Measurements from ENCODE around the gene POLR2F. TPM values are rescaled to one million over a fixed set of nuclear protein-coding genes. Genes with fewer than 3 reads are reported as not detected.
A peak's percentile ranks its signal among the peaks of the same experiment; 100 is the strongest.

Gene POLR2F
- total and polyA plus RNA-seq, 5 experiments from 2014 or later, result 38.0 to 172 (median 129) TPM

DNA sequence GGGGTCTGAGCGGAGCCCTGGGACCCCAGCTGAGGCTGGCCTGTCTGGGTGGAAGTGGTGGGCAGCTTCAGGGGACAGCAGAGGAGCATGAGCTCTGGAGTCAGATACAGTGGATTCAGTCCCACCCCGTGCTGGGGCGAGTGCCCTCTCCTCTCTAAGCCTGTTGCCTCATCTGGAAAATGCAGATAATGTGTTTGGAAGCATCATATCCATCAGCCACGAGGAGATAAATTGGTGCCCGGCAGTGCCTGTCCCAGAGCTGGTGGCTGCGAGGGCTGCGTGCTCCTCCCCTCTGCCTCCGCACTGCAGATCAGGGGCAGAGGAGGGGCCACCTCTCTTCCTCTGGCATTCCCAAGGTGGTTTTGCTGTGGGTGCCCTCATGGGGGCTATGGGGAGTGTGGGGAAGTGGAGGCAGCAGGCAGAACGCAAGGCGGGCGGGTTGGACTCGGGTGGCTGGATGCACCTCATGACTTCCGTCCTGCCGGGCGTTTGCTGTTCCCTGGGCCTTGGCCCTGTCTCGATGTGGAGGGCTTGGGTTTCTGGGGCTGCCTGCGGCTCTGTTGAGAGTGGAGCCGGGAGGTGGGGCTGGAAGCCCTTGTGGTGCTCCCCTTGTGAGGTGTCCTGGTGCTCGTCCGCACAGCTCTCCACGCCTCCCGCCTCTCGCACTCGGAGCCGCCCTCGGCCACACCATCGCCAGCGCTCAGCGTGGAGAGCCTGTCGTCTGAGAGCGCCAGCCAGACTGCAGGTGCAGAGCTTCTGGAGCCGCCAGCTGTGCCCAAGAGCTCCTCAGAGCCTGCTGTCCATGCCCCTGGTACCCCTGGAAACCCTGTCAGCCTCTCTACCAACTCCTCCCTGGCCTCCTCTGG, 26.5 kb upstream of the POLR2F start:
- Mint-ChIP-seq H3K36me3 (peaks cover 0 to 29% (median 4%) of the 10 kb centered on the region in 3 donors), H3K27ac (peak overlapping the region in 1 of 10 donors; percentile 34), H3K9me3 (no peaks in the 10 kb centered on the region), H3K27me3 (no peaks in the 10 kb centered on the region), H3K4me3 (no peak overlapping the region), H3K4me1 (peaks cover 0 to 2% (median 0%) of the 10 kb centered on the region in 4 donors)
- no peak for ATAC-seq
- no peak for DNase-seq
- POLR2A ChIA-PET, result interaction anchor here (0.6 kb wide), 1 partner anchor 1043 kb away, joined by 5 read pairs; no protein-coding TSS in a partner anchor

DNA sequence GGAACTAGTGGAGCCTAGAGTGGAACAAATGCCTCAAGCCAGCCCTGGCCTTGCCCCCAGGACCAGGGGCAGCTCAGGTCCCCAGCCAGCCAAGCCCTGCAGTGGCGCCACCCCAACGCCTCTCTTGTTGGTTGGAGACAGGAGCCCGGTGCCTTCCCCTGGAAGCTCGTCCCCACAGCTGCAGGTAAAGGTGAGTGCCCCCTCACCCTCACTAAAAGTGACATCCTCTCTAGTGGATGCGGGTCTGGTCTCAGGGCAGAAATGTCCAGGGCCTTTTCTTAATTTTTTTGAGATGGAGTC, 25.9 kb upstream of the POLR2F start:
- H3K9me3 Mint-ChIP-seq, result no peaks in the 10 kb centered on the region
- no peak for ATAC-seq
- DNase-seq, result no peak
- peaks cover 0 to 2% (median 0%) of the 10 kb centered on the region in 4 donors for H3K4me1 Mint-ChIP-seq
- POLR2A ChIA-PET, result no interaction called here
- peaks cover 0 to 33% (median 4%) of the 10 kb centered on the region in 3 donors for H3K36me3 Mint-ChIP-seq
- no peak overlapping the region for H3K27ac Mint-ChIP-seq
- no peak overlapping the region for H3K4me3 Mint-ChIP-seq
- H3K27me3 Mint-ChIP-seq, result no peaks in the 10 kb centered on the region

DNA sequence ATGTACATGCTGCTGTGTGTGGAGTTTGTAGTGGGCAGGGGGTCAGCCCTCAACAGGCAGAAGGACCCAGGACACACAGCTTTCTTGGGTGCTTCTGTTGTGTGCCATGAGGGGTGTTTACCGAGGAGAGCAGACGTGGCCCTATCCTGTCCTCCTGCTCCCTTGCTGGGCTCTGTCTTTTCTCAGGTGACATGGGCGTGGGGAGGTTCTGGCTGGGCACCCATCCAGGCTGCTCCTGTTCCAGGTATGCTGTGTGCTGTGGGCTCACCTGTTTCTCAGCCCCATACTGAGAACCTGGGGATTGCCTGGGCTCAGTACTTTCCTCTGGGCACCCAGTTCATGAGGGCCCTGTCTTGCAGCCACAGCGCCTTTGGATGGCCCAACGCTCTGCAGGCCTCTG, 24.1 kb upstream of the POLR2F start:
- H3K36me3 Mint-ChIP-seq, result peaks cover 0 to 30% (median 4%) of the 10 kb centered on the region in 3 donors
- DNase-seq (no peak), ATAC-seq (no peak)
- no peaks in the 10 kb centered on the region for H3K9me3 Mint-ChIP-seq
- peaks cover 3 to 15% (median 12%) of the 10 kb centered on the region in 4 donors for H3K4me1 Mint-ChIP-seq
- H3K27me3 Mint-ChIP-seq, result no peaks in the 10 kb centered on the region
- peak overlapping the region in 4 of 10 donors; percentile 19 to 73 (median 40) for H3K27ac Mint-ChIP-seq
- no peak overlapping the region for H3K4me3 Mint-ChIP-seq
- POLR2A ChIA-PET, result no interaction called here

DNA sequence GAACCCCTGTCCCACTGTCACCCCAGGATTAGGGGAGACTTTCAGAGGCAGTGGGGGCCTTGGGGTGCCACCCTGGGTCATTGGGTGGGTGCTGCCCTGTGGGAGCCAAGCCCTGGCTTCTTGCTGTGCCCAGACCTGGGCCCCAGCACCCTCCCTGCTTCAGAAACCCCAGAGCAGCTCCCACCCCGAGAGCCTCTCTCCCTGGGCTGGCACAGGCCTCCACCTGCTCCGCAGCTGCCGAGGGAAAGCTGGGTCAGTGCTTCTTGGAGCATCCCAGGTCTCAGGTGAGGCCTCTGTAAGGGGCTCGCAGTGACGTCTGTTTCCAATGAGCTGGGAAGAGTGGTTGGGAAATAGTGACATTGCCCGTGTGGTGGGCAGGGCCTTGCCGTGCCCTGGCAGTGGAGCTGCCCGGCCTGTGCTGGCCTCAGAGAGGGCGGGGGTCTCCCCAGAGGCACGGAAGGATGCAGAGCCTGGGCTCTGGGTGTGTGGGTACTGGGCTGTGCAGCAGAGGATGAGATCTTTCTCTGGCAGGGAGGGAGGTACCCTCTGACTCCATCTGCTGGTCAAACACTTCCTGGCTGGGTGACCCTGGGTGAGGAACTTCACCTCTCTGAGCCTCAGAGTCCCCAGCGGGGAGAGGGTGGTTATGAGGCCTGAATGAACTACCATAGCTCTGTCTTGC, 23.1 kb upstream of the POLR2F start:
- peaks cover 3 to 15% (median 12%) of the 10 kb centered on the region in 4 donors for H3K4me1 Mint-ChIP-seq
- POLR2A ChIA-PET, result interaction anchor here (1.5 kb wide), 1 partner anchor 33 kb away, joined by 3 read pairs; no protein-coding TSS in a partner anchor
- DNase-seq, result no peak
- no peaks in the 10 kb centered on the region for H3K9me3 Mint-ChIP-seq
- no peaks in the 10 kb centered on the region for H3K27me3 Mint-ChIP-seq
- ATAC-seq, result no peak
- H3K4me3 Mint-ChIP-seq, result no peak overlapping the region
- H3K36me3 Mint-ChIP-seq, result peaks cover 0 to 27% (median 4%) of the 10 kb centered on the region in 3 donors
- peak overlapping the region in 4 of 10 donors; percentile 16 to 52 (median 37) for H3K27ac Mint-ChIP-seq

DNA sequence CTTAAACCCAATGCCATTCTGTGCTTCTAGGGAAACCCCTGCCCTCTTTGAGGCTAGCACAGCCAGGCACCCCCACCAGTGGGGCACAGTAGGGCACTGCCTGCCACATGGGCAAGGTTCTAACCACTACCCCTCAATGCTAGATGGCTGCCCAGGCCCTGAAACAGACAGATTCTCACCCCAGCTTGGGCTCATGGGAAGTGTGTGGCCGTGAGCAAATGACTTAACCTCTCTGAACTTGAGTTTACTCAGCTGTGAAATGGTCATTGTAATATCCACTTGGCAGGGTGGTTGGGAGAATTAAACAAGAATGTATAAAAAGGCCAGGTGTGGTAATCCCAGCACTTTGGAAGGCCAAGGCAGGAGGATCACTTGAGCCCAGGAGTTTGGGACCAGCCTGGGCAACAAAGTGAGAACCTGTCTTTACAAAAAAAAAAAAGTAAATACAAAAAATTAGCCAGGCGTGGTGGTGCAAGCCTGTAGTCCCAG, 22.5 kb upstream of the POLR2F start:
- ATAC-seq (no peak), DNase-seq (no peak)
- Mint-ChIP-seq H3K27ac (peak overlapping the region in 7 of 10 donors; percentile 10 to 52 (median 27)), H3K36me3 (peaks cover 0 to 27% (median 4%) of the 10 kb centered on the region in 3 donors), H3K27me3 (no peaks in the 10 kb centered on the region), H3K4me3 (no peak overlapping the region), H3K9me3 (no peaks in the 10 kb centered on the region), H3K4me1 (peaks cover 3 to 15% (median 12%) of the 10 kb centered on the region in 4 donors)
- POLR2A ChIA-PET, result interaction anchor here (1.5 kb wide), 1 partner anchor 33 kb away, joined by 3 read pairs; no protein-coding TSS in a partner anchor

DNA sequence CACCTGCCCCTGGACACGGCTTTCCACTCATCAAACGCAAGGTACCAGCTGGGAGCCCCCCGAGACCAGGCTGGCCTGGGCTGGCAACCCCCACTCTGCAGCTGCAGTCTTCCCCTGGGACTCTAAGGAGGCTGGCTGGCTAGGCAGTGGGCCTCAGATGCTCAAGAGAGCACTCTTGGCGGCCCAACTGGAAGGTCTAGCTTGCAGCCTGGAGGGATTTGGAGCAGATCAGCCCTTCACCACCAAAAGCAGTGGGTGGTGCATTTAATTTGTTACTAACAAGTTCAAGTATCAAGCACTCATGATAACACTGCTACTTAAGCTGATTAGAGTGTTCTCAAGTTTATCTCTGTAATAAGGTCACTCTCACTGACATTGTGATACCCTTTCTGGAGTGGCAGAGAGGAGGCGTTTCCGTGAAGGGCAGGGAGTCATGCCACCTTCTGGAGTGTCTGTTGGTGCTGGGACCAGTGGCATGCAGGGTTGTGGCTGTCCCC, 21.6 kb upstream of the POLR2F start:
- peaks cover 0 to 27% (median 4%) of the 10 kb centered on the region in 3 donors for H3K36me3 Mint-ChIP-seq
- no peak for ATAC-seq
- H3K27me3 Mint-ChIP-seq, result no peaks in the 10 kb centered on the region
- no peak overlapping the region for H3K4me3 Mint-ChIP-seq
- H3K4me1 Mint-ChIP-seq, result peaks cover 3 to 15% (median 12%) of the 10 kb centered on the region in 4 donors
- H3K9me3 Mint-ChIP-seq, result no peaks in the 10 kb centered on the region
- DNase-seq, result no peak
- POLR2A ChIA-PET, result interaction anchor here (0.6 to 1.2 kb wide), 2 partner anchors 26 to 35 kb away, joined by 3 to 5 read pairs; partner anchors contain the start of gene MICALL1
- H3K27ac Mint-ChIP-seq, result peak overlapping the region in 1 of 10 donors; percentile 52

DNA sequence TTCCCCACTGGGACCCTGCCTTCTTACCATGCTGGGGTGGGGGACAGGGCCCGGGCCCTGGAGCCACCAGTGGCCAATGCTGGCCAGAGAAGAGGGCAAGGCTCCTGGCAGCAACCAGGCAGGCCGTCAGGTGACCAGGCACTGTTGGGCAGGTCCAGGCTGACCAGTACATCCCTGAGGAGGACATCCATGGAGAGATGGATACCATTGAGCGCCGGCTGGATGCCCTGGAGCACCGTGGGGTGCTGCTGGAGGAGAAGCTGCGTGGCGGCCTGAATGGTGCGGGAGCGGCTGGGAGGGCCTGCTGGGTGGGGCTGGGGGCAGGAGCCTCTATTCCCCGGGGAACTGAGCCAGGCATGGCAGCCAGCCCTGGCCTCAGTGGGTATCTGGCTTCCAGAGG, 21.1 kb upstream of the POLR2F start:
- POLR2A ChIA-PET, result interaction anchor here (0.5 to 1.2 kb wide), 3 partner anchors 21 to 1581 kb away, joined by 4 to 5 read pairs (median 5); partner anchors contain the start of genes C22orf23 and POLR2F
- Mint-ChIP-seq H3K36me3 (peaks cover 0 to 27% (median 4%) of the 10 kb centered on the region in 3 donors), H3K27me3 (no peaks in the 10 kb centered on the region), H3K9me3 (no peaks in the 10 kb centered on the region), H3K4me1 (peaks cover 3 to 15% (median 12%) of the 10 kb centered on the region in 4 donors), H3K4me3 (no peak overlapping the region), H3K27ac (peak overlapping the region in 1 of 10 donors; percentile 9)
- ATAC-seq, result no peak
- DNase-seq, result no peak

DNA sequence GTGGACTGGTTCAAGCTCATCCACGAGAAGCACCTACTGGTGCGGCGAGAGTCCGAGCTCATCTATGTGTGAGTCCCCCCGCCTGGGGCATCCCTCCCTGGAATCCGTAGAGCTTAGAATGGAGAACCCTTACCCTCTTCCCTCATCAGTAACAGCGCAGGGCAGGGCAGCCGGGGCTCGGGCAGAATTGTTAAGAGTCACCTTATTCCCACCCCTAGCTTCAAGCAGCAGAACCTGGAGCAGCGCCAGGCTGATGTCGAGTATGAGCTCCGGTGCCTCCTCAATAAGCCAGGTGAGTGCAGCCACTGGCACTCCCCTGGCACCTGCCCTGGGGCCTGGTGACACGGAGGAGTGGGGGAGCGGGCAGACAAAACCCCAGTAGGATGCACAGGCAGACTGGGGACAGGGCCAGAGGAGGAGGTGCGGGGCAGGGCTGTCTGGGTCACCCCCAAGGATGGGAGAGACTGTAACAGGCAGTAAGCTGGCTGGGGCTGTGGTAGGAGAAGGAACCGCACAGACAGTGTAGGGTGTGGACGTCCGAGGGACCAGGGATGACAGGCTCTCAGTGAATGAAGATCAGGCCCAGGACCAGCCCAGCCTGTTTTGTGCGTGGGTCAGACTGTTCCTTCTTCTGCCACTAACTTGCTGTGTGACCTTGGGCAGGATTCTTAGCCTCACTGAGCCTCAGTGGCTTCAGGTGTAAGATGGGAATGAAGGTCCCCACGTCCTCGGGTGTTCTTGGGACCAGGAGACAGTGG, 20.5 kb upstream of the POLR2F start:
- Mint-ChIP-seq H3K4me3 (no peak overlapping the region), H3K27me3 (no peaks in the 10 kb centered on the region), H3K9me3 (no peaks in the 10 kb centered on the region), H3K27ac (peak overlapping the region in 2 of 10 donors; percentile 9 to 56), H3K36me3 (peaks cover 0 to 28% (median 9%) of the 10 kb centered on the region in 3 donors), H3K4me1 (peaks cover 3 to 15% (median 12%) of the 10 kb centered on the region in 4 donors)
- POLR2A ChIA-PET, result interaction anchor here (0.5 to 1.5 kb wide), 4 partner anchors 21 to 1580 kb away, joined by 3 to 5 read pairs (median 4); partner anchors contain the start of genes C22orf23, MICALL1 and POLR2F
- DNase-seq (no peak), ATAC-seq (no peak)

DNA sequence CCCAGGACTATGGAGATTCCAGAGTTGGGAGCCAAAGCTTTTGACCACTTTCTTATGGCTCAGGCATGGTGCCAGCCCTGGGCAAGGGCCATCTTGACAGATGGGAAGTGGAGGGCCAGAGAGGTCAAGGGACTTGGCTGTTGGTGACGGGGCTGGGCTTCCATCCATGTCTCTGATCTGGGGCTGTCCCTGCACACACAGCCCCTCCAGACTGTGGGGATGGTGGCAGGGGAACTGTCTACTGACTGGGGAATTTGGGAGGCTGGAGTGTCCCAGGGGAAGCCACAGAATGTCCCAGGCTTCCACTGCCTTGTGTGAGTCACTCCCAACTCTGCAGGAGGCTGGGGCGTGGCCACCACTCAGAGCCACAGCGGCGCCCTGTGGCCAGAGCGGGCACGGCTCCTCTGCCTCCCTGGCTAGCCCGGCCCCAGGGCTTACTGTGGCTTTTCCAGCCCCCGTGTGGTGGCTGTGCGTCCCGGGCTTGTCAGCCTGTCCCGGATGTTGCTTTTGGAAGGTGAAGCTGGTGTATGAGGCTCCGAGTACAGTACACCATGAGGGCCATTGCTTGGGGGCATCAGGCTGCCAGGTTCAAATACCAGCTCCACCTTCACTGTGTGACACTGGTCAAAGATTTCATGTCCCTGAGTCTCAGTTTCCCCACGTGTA, 19.7 kb upstream of the POLR2F start:
- Mint-ChIP-seq H3K27me3 (no peaks in the 10 kb centered on the region), H3K27ac (peak overlapping the region in 1 of 10 donors; percentile 60), H3K9me3 (no peaks in the 10 kb centered on the region), H3K4me3 (no peak overlapping the region), H3K36me3 (peaks cover 0 to 21% (median 5%) of the 10 kb centered on the region in 3 donors), H3K4me1 (peaks cover 3 to 15% (median 12%) of the 10 kb centered on the region in 4 donors)
- POLR2A ChIA-PET, result interaction anchor here (1.2 to 1.5 kb wide), 2 partner anchors 12 to 28 kb away, joined by 3 read pairs; partner anchors contain the start of gene MICALL1
- DNase-seq (peak; percentile 66 to 85 (median 70)), ATAC-seq (peak; percentile 99 to 100)

DNA sequence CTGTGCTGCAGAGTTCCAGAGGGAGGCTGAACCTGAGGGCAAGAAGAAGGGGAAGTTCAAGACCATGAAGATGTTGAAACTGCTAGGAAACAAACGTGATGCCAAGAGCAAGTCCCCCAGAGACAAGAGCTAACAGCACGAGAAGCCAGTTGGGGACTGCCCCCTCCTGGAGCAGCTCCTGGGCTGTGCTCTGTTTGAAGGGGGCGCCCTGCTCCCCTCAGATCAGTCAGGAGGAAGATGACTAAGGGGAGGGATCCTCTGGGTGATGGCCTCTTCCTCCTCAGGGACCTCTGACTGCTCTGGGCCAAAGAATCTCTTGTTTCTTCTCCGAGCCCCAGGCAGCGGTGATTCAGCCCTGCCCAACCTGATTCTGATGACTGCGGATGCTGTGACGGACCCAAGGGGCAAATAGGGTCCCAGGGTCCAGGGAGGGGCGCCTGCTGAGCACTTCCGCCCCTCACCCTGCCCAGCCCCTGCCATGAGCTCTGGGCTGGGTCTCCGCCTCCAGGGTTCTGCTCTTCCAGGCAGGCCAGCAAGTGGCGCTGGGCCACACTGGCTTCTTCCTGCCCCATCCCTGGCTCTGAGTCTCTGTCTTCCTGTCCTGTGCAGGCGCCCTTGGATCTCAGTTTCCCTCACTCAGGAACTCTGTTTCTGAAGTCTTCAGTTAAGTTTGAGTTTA, 12.7 kb upstream of the POLR2F start:
- ATAC-seq, result no peak
- Mint-ChIP-seq H3K36me3 (peaks cover 0 to 37% (median 11%) of the 10 kb centered on the region in 3 donors), H3K9me3 (no peaks in the 10 kb centered on the region), H3K27ac (no peak overlapping the region), H3K4me1 (peaks cover 0 to 3% (median 0%) of the 10 kb centered on the region in 4 donors), H3K4me3 (no peak overlapping the region), H3K27me3 (no peaks in the 10 kb centered on the region)
- POLR2A ChIA-PET, result no interaction called here
- DNase-seq, result no peak

DNA sequence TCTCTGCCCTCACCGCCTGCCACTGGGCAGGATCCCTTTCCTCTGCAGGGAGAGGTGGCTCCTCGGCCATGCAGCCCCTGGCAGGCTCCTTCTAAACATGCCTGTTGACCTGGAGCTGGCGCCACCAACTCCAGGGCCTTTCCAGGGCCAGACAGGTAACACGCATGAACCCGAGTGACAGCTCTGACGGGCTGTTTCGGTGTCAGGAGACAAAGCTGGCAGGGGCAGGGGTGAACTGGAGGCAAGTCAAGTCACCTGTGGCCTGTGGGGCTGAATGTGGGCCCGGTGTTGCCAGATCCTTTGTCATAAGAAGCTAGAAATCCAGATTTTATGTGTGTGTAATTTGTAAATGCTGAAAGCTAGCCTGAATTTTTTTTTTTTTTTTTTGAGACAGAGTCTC, 11.4 kb upstream of the POLR2F start:
- H3K27me3 Mint-ChIP-seq, result no peaks in the 10 kb centered on the region
- DNase-seq (no peak), ATAC-seq (no peak)
- POLR2A ChIA-PET, result interaction anchor here (0.6 kb wide), 2 partner anchors 36 to 199 kb away, joined by 3 read pairs; partner anchors contain the start of gene MICALL1
- no peaks in the 10 kb centered on the region for H3K9me3 Mint-ChIP-seq
- no peak overlapping the region for H3K4me3 Mint-ChIP-seq
- peaks cover 0 to 37% (median 11%) of the 10 kb centered on the region in 3 donors for H3K36me3 Mint-ChIP-seq
- H3K27ac Mint-ChIP-seq, result no peak overlapping the region
- H3K4me1 Mint-ChIP-seq, result peaks cover 0 to 3% (median 0%) of the 10 kb centered on the region in 4 donors

Measured in naive thymus-derived CD8-positive, alpha-beta T cell (primary cell).